H1 (cell line): Measurements from ENCODE around the gene LRCH3. TPM values are rescaled to one million over a fixed set of nuclear protein-coding genes. Genes with fewer than 3 reads are reported as not detected.

Source experiments
- BACH1 ChIP-seq: IDR thresholded peaks from 2 replicates; pipeline ENCODE4 v1.6.1; 2012; ENCODE audit warnings: low read length, improper control_type of control experiment
- CBX8 ChIP-seq: fragments of 300-800, 300-1000 bp; sonication (generic); IDR thresholded peaks from 2 replicates; pipeline ENCODE4 v1.7.1; 2016; ENCODE audit warnings: low read depth, low read length, borderline replicate concordance
- CTBP2 ChIP-seq: IDR thresholded peaks from 2 replicates; pipeline ENCODE4 v1.7.0; 2011; ENCODE audit warnings: borderline replicate concordance, mild to moderate bottlenecking, moderate library complexity, mixed read lengths, low read length; ENCODE audit not compliant: insufficient read depth, insufficient read length
- EZH2 ChIP-seq: fragments of 200-600 bp; sonication (generic); IDR thresholded peaks from 2 replicates; pipeline ENCODE4 v1.7.1; 2012; ENCODE audit warnings: low read depth, mild to moderate bottlenecking, moderate library complexity, low read length, inconsistent platforms; ENCODE audit not compliant: severe bottlenecking
- MAX ChIP-seq: IDR thresholded peaks from 2 replicates; pipeline ENCODE4 v1.6.1; 2012; ENCODE audit warnings: inconsistent platforms
- SIX5 ChIP-seq: IDR thresholded peaks from 2 replicates; pipeline ENCODE4 v1.6.1; 2011; ENCODE audit warnings: mild to moderate bottlenecking, low read depth, low read length
- SP1 ChIP-seq: IDR thresholded peaks from 2 replicates; pipeline ENCODE4 v1.6.1; 2011; ENCODE audit warnings: low read depth, low read length
- polyA plus RNA-seq, 7 experiments: library from polyadenylated mRNA; depleted of rRNA in 3 of 7; stranded (reverse) in 5 of 7; unstranded in 2 of 7; fragments of >200 nt in 5 of 7; fragments of 200-250 nt in 2 of 7; gene quantifications; 1 replicate in 5 of 7; 2 replicates in 1 of 7; 4 replicates in 1 of 7; pipeline versions ENCODE4 v1.2.1 to v1.2.3, GENCODE V29; 2011 to 2013; ENCODE audit warnings: missing spikeins in 2 of 7, mixed read lengths in 2 of 7
- total RNA-seq: library from RNA; stranded (reverse); fragmentation: NEBNext Ultra II Directional; extraction: Animal tissue kit (Norgen Biotek cat#: 25700); gene quantifications from 2 replicates; pipeline ENCODE4 v1.2.1, GENCODE V29; 2021
- TF ChIP-seq, protein P1 (sequence below), 3 experiments: IDR thresholded peaks; 1 replicate in 2 of 3; 2 replicates in 1 of 3; pipeline versions ENCODE4 v1.5.1 to v1.6.1; 2011; ENCODE audit warnings: low read length in 3 of 3, mild to moderate bottlenecking in 3 of 3, inconsistent platforms in 2 of 3, low read depth in 1 of 3, moderate library complexity in 1 of 3; ENCODE audit not compliant: insufficient read depth in 1 of 3; ENCODE audit errors: control extremely low read depth in 1 of 3

The LRCH3 gene
- total and polyA plus RNA-seq, 2 of the 8 experiments (the other 6 are each of a cell fraction or from before 2014, with no cell fraction given), result 58.4 to 66.0 TPM

- TF ChIP-seq, protein P1, sequence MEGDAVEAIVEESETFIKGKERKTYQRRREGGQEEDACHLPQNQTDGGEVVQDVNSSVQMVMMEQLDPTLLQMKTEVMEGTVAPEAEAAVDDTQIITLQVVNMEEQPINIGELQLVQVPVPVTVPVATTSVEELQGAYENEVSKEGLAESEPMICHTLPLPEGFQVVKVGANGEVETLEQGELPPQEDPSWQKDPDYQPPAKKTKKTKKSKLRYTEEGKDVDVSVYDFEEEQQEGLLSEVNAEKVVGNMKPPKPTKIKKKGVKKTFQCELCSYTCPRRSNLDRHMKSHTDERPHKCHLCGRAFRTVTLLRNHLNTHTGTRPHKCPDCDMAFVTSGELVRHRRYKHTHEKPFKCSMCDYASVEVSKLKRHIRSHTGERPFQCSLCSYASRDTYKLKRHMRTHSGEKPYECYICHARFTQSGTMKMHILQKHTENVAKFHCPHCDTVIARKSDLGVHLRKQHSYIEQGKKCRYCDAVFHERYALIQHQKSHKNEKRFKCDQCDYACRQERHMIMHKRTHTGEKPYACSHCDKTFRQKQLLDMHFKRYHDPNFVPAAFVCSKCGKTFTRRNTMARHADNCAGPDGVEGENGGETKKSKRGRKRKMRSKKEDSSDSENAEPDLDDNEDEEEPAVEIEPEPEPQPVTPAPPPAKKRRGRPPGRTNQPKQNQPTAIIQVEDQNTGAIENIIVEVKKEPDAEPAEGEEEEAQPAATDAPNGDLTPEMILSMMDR (IDR thresholded peaks at IDR 0.05; ENCODE audit: control extremely low read depth in 1 of 3, insufficient read depth in 1 of 3, low read depth in 1 of 3, low read length in 3 of 3), result no peak
- TF ChIP-seq SP1 (no peak), MAX (no peak), EZH2 (no peak), CBX8 (no peak), BACH1 (no peak), CTBP2 (no peak), SIX5 (no peak)
Observed at GRCh38 chr3:197881970-197882338, 90.9 kb downstream of the LRCH3 start (continued).
